Keratinocyte (primary cell): Measurements from ENCODE around the gene NLGN2. TPM values are rescaled to one million over a fixed set of nuclear protein-coding genes. Genes with fewer than 3 reads are reported as not detected.
A peak's percentile ranks its signal among the peaks of the same experiment; 100 is the strongest.

Experiments
- DNase-seq: peaks from one replicate; pipeline ENCODE4 v3.0.0-alpha.2; 2011; ENCODE audit warnings: low read depth, missing footprints, low spot score
- FAIRE-seq: peaks from 2 replicates; lab custom pipeline; 2011; peaks lifted over from hg19 to GRCh38; lab: Jason Lieb, UNC
- H2AFZ ChIP-seq: 2 replicates; pipeline ENCODE4 v1.6.0; 2012; ENCODE audit warnings: low read length, control low read depth, inconsistent platforms; ENCODE audit not compliant: control insufficient read depth
- H3K27ac ChIP-seq: 2 replicates; pipeline ENCODE4 v1.5.1; 2011; ENCODE audit warnings: low read length; ENCODE audit not compliant: control insufficient read depth, insufficient read depth
- H3K27me3 ChIP-seq: 3 replicates; pipeline ENCODE4 v1.6.0; 2011; ENCODE audit warnings: low read length; ENCODE audit not compliant: control insufficient read depth, insufficient read depth; ENCODE audit errors: extremely low read depth
- H3K36me3 ChIP-seq, 2 experiments: 2 replicates in 1 of 2; 3 replicates in 1 of 2; pipeline ENCODE4 v1.5.1; 2011; ENCODE audit warnings: low read length in 2 of 2, mild to moderate bottlenecking in 1 of 2; ENCODE audit not compliant: control insufficient read depth in 2 of 2, insufficient read depth in 2 of 2; ENCODE audit errors: extremely low read depth in 1 of 2
- H3K4me1 ChIP-seq: 3 replicates; pipeline ENCODE4 v1.5.1; 2011; ENCODE audit warnings: low read length; ENCODE audit not compliant: control insufficient read depth, insufficient read depth; ENCODE audit errors: extremely low read depth
- H3K4me2 ChIP-seq: 3 replicates; pipeline ENCODE4 v1.6.0; 2011; ENCODE audit warnings: low read depth, low read length; ENCODE audit not compliant: control insufficient read depth, insufficient read depth; ENCODE audit errors: extremely low read depth
- H3K4me3 ChIP-seq, 3 experiments: fragments of 200-600 bp in 1 of 3; sonication (generic) in 1 of 3; 2 replicates in 2 of 3; 3 replicates in 1 of 3; pipeline ENCODE4 v1.5.1; 2011 to 2016; ENCODE audit warnings: low read length in 3 of 3, mild to moderate bottlenecking in 3 of 3, control low read depth in 2 of 3, inconsistent platforms in 1 of 3, low read depth in 1 of 3, mixed read lengths in 1 of 3, mixed run types in 1 of 3, moderate library complexity in 1 of 3; ENCODE audit not compliant: control insufficient read depth in 2 of 3, insufficient read depth in 2 of 3; ENCODE audit errors: extremely low read depth in 1 of 3
- H3K79me2 ChIP-seq: 2 replicates; pipeline ENCODE4 v1.6.0; 2012; ENCODE audit warnings: low read length; ENCODE audit not compliant: control insufficient read depth, insufficient read depth
- H3K9ac ChIP-seq: 3 replicates; pipeline ENCODE4 v1.6.0; 2011; ENCODE audit warnings: low read length; ENCODE audit not compliant: control insufficient read depth, insufficient read depth; ENCODE audit errors: extremely low read depth
- H3K9me1 ChIP-seq: 3 replicates; pipeline ENCODE4 v1.6.0; 2011; ENCODE audit warnings: low read length; ENCODE audit not compliant: control insufficient read depth, insufficient read depth; ENCODE audit errors: extremely low read depth
- H3K9me3 ChIP-seq: 2 replicates; pipeline ENCODE4 v1.5.1; 2012; ENCODE audit warnings: low read depth, low read length; ENCODE audit not compliant: control insufficient read depth
- H4K20me1 ChIP-seq: 3 replicates; pipeline ENCODE4 v1.6.0; 2011; ENCODE audit warnings: low read length; ENCODE audit not compliant: control insufficient read depth, insufficient read depth; ENCODE audit errors: extremely low read depth
- CTCF ChIP-seq, 3 experiments: IDR thresholded peaks in 1 of 3; conservative IDR thresholded peaks in 1 of 3; optimal IDR thresholded peaks in 1 of 3; 2 replicates in 2 of 3; 3 replicates in 1 of 3; pipeline versions ENCODE3 to v1.5.1; 2011; ENCODE audit warnings: low read length in 3 of 3, mild to moderate bottlenecking in 3 of 3, moderate library complexity in 2 of 3, control low read depth in 1 of 3, inconsistent platforms in 1 of 3; ENCODE audit not compliant: insufficient read depth in 2 of 3; ENCODE audit errors: extremely low read depth in 1 of 3
- EZH2 ChIP-seq: IDR thresholded peaks from one replicate; pipeline ENCODE4 v1.6.1; 2012; ENCODE audit warnings: inconsistent platforms, mild to moderate bottlenecking, low read length, moderate library complexity
- dilution Hi-C: fragments of 300-500 bp; cut with MboI; formaldehyde crosslinking; loops from one replicate; pipeline ENCODE4 v1.7.0; 2020; ENCODE audit warnings: low sequenced_read_pairs; ENCODE audit not compliant: extremely low pct_ligation_motif_present
- polyA plus RNA-seq, 5 experiments: library from polyadenylated mRNA; depleted of rRNA in 3 of 5; stranded (reverse) in 3 of 5; stranded (forward) in 1 of 5; unstranded in 1 of 5; fragments of >200 nt; gene quantifications; 1 replicate in 1 of 5; 2 replicates in 3 of 5; 3 replicates in 1 of 5; pipeline versions ENCODE4 v1.2.1 to v1.2.3, GENCODE V29; 2011 to 2012; ENCODE audit warnings: missing spikeins in 2 of 5, low read depth in 1 of 5, low replicate concordance in 1 of 5

NLGN2 gene
- polyA plus RNA-seq, 1 donor (not counting 4 experiments of a cell fraction or from before 2014, with no cell fraction given), result 2.5 TPM

DNA sequence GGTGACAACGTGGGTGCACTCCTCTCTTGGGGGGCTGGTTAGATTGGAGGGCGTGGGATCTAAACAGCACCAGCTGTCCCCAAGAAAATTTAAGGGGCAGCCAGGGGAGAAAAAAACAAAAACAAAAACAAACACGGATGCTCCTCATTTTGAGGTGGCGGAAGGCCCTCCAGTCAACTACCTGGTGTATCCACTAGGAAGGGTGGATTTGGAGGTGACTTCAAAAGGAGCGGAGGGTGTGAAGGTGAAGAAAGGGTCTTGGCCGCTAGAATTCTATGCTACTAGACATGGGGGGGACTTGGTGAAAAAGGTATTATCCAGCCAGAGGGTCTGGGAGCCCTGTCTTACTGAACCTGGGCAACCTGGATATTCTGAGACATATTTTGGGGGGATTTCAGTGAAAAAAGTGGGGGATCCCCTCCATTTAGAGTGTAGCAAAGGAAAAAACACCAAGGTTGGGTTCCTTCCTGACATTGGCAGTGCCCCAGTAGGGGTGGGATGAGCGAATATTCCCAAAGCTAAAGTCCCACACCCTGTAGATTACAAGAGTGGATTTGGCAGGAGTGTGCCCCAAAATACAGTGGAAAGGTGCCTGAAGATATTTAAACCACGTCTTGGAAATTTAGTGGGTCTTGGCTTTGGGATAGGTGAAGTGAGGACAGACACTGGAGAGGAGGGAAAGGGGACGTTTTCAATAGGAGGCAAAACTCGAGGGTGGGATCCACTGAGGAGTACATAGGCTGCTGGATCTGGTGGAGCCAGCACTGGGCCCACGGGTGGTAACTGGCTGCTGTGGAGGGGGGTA, 31.2 kb downstream of the NLGN2 start:
- Histone ChIP-seq H3K27me3 (no peaks in the 10 kb centered on the region), H3K4me3 (peak overlapping the region; percentile 59 to 81 (median 66)), H3K9me3 (no peaks in the 10 kb centered on the region), H4K20me1 (no peaks in the 10 kb centered on the region), H3K9me1 (peaks cover 2% of the 10 kb centered on the region), H3K9ac (peak overlapping the region; percentile 77), H3K79me2 (peaks cover 17% of the 10 kb centered on the region), H3K36me3 (peaks cover 0 to 4% of the 10 kb centered on the region in 2 experiments), H3K27ac (peak overlapping the region; percentile 62), H3K4me1 (peaks cover 51% of the 10 kb centered on the region), H2AFZ (no peak overlapping the region), H3K4me2 (peak overlapping the region; percentile 99)
- FAIRE-seq (peak; percentile 29), DNase-seq (no peak)
- dilution Hi-C loops, result no loop called here
- TF ChIP-seq EZH2, result no peak
- no peak for TF ChIP-seq CTCF (optimal IDR thresholded peaks at IDR 0.05 in 1 of 3, IDR thresholded peaks at IDR 0.05 in 1 of 3, conservative IDR thresholded peaks at IDR 0.05 in 1 of 3; ENCODE audit: extremely low read depth in 1 of 3, insufficient read depth in 2 of 3, low read length in 3 of 3)

- peaks cover 0 to 4% of the 10 kb centered on the region in 2 experiments for H3K36me3 ChIP-seq
- H3K9me1 ChIP-seq, result peaks cover 4% of the 10 kb centered on the region
- FAIRE-seq (no peak), DNase-seq (no peak)
- peaks cover 17% of the 10 kb centered on the region for H3K79me2 ChIP-seq
- peaks cover 59% of the 10 kb centered on the region for H3K4me1 ChIP-seq
- H3K4me3 ChIP-seq, result peak within 1 kb of the TSS; percentile 59 to 81 (median 77)
- peak within 1 kb of the TSS; percentile 99 for H3K4me2 ChIP-seq
- peak within 1 kb of the TSS; percentile 44 for H2AFZ ChIP-seq
- H3K27ac ChIP-seq, result peak within 1 kb of the TSS; percentile 62
- TF ChIP-seq CTCF (optimal IDR thresholded peaks at IDR 0.05 in 1 of 3, IDR thresholded peaks at IDR 0.05 in 1 of 3, conservative IDR thresholded peaks at IDR 0.05 in 1 of 3; ENCODE audit: extremely low read depth in 1 of 3, insufficient read depth in 2 of 3, low read length in 3 of 3) (no peak), EZH2 (no peak)
- H4K20me1 ChIP-seq, result no peaks in the 10 kb centered on the region
- dilution Hi-C loops, result no loop called here
- H3K9me3 ChIP-seq, result no peaks in the 10 kb centered on the region
- H3K9ac ChIP-seq, result peak within 1 kb of the TSS; percentile 77
- no peaks in the 10 kb centered on the region for H3K27me3 ChIP-seq
These were observed 31.9 kb downstream of the NLGN2 start, which contains the start of gene FGF11 for GRCh38 chr17:7439462-7440112. FGF11 (plus strand) TSS chr17:7439512; CDS start chr17:7439621, 109 bp downstream.
